HCT116 (cell line): Measurements from ENCODE around the gene THSD7A. TPM values are rescaled to one million over a fixed set of nuclear protein-coding genes. Genes with fewer than 3 reads are reported as not detected.

Source experiments
- ATAC-seq: fragments of 200-7000 bp; cut with Tn5 transposase; 2 replicates; pipeline ENCODE4 v1.9.1; 2020; ENCODE audit warnings: mild to moderate bottlenecking, moderate library complexity
- BruUV-seq: library from RNA; stranded (reverse); fragments of 400-500 nt; replicated peaks from 2 replicates; lab custom pipeline; 2021; lab: Mats Ljungman, UMichigan
- CTCF ChIA-PET: fragments of 300-600 bp; sonication (Branson Sonifier 250); formaldehyde crosslinking; loops from one replicate; lab custom pipeline; 2021; ENCODE audit warnings: antibody characterized with exemption; lab: Charles Lee
- POLR2A ChIA-PET: fragments of 300-600, 350-600 bp; sonication (Branson Sonifier 250); formaldehyde crosslinking; loops from one replicate; lab custom pipeline; 2021; ENCODE audit warnings: antibody characterized with exemption; lab: Charles Lee
- RAD21 ChIA-PET, 2 experiments: fragments of 300-600 bp; sonication (Branson Sonifier 250); formaldehyde crosslinking; loops; one replicate each; lab custom pipeline; 2023; ENCODE audit warnings: low total read pairs in 2 of 2; ENCODE audit not compliant: uncharacterized antibody in 2 of 2, unreplicated experiment in 2 of 2, low non-redundant PET in 1 of 2; lab: Charles Lee
- DNase-seq: peaks from one replicate; pipeline ENCODE4 v3.0.0-alpha.2; 2010; ENCODE audit warnings: low read depth, low spot score
- H2AFZ ChIP-seq: fragments of 200-600 bp; shearing (Covaris generic), sonication (generic); 2 replicates; pipeline ENCODE4 v1.6.1; 2017; ENCODE audit warnings: low read depth, mixed run types, mixed read lengths, antibody characterized with exemption, low read length; ENCODE audit not compliant: poor library complexity, severe bottlenecking
- H3K27ac ChIP-seq: 2 replicates; pipeline ENCODE4 v1.5.1; 2012; ENCODE audit warnings: low read depth, low read length
- H3K27me3 ChIP-seq: fragments of 200-600 bp; sonication (generic); 2 replicates; pipeline ENCODE4 v1.6.1; 2016; ENCODE audit warnings: mixed run types, low read length, mixed read lengths; ENCODE audit not compliant: insufficient read depth
- H3K36me3 ChIP-seq, 2 experiments: fragments of 200-500 bp in 1 of 2; fragments of 200-600 bp in 1 of 2; sonication (Bioruptor generic) in 1 of 2; sonication (generic) in 1 of 2; 2 replicates each; pipeline versions ENCODE4 v1.5.1 to v1.6.1; 2014 to 2016; ENCODE audit warnings: low read length in 2 of 2, inconsistent platforms in 1 of 2, mixed read lengths in 1 of 2, mixed run types in 1 of 2; ENCODE audit not compliant: insufficient read depth in 2 of 2, control insufficient read depth in 1 of 2
- H3K4me1 ChIP-seq, 2 experiments: fragments of 200-600 bp in 1 of 2; sonication (generic) in 1 of 2; 2 replicates each; pipeline versions ENCODE4 v1.5.1 to v1.6.1; 2012 to 2017; ENCODE audit warnings: low read length in 2 of 2, inconsistent platforms in 1 of 2, mild to moderate bottlenecking in 1 of 2, mixed read lengths in 1 of 2, mixed run types in 1 of 2, moderate library complexity in 1 of 2; ENCODE audit not compliant: insufficient read depth in 2 of 2, control insufficient read depth in 1 of 2
- H3K4me2 ChIP-seq: fragments of 200-600 bp; sonication (generic); 2 replicates; pipeline ENCODE4 v1.6.1; 2017; ENCODE audit warnings: mixed run types, low read length, mixed read lengths
- H3K4me3 ChIP-seq, 2 experiments: fragments of 200-600 bp in 1 of 2; sonication (generic) in 1 of 2; replicated peaks in 1 of 2; 2 replicates each; pipeline ENCODE4 v1.5.1; 2011 to 2016; ENCODE audit warnings: low read length in 2 of 2, control low read depth in 1 of 2, low read depth in 1 of 2, mild to moderate bottlenecking in 1 of 2, mixed read lengths in 1 of 2, mixed run types in 1 of 2
- H3K79me2 ChIP-seq: fragments of 200-600 bp; sonication (generic); 2 replicates; pipeline ENCODE4 v1.6.1; 2017; ENCODE audit warnings: mild to moderate bottlenecking, mixed run types, low read length, moderate library complexity, mixed read lengths; ENCODE audit not compliant: insufficient read depth
- H3K9ac ChIP-seq: fragments of 200-600 bp; sonication (generic); 2 replicates; pipeline ENCODE4 v1.6.1; 2016; ENCODE audit warnings: low read length, mixed read lengths
- H3K9me2 ChIP-seq: fragments of 200-600 bp; sonication (generic), shearing (Covaris generic); 2 replicates; pipeline ENCODE4 v1.6.1; 2017; ENCODE audit warnings: mixed run types, mild to moderate bottlenecking, moderate library complexity; ENCODE audit not compliant: insufficient read depth
- H3K9me3 ChIP-seq, 2 experiments: fragments of 200-500 bp in 1 of 2; fragments of 200-600 bp in 1 of 2; sonication (Bioruptor generic) in 1 of 2; sonication (generic) in 1 of 2; 2 replicates each; pipeline ENCODE4 v1.6.1; 2014 to 2017; ENCODE audit warnings: low read length in 2 of 2, mixed read lengths in 2 of 2, inconsistent platforms in 1 of 2, low read depth in 1 of 2, mild to moderate bottlenecking in 1 of 2, mixed run types in 1 of 2, moderate library complexity in 1 of 2; ENCODE audit not compliant: control insufficient read depth in 1 of 2, insufficient read depth in 1 of 2
- H4K20me1 ChIP-seq: fragments of 200-600 bp; sonication (generic), shearing (Covaris generic); 2 replicates; pipeline ENCODE4 v1.6.1; 2017; ENCODE audit warnings: mixed run types, mild to moderate bottlenecking, moderate library complexity; ENCODE audit not compliant: insufficient read depth
- ATF3 ChIP-seq: IDR thresholded peaks from 2 replicates; pipeline ENCODE4 v1.6.1; 2012
- CBX3 ChIP-seq: IDR thresholded peaks from 2 replicates; pipeline ENCODE4 v1.6.1; 2012; ENCODE audit warnings: low read depth
- EGR1 ChIP-seq: IDR thresholded peaks from 2 replicates; pipeline ENCODE4 v1.6.1; 2012; ENCODE audit warnings: low read depth
- ELF1 ChIP-seq: IDR thresholded peaks from 2 replicates; pipeline ENCODE4 v1.6.1; 2012; ENCODE audit warnings: low read depth, borderline replicate concordance
- EZH2 ChIP-seq: fragments of 200-600 bp; sonication (generic); IDR thresholded peaks from 2 replicates; pipeline ENCODE4 v1.6.1; 2017; ENCODE audit warnings: antibody characterized with exemption, mixed run types
- EZH2phosphoT487 ChIP-seq: fragments of 200-600 bp; IDR thresholded peaks from 2 replicates; pipeline ENCODE4 v1.6.1; 2018; ENCODE audit warnings: antibody characterized with exemption, borderline replicate concordance
- FOSL1 ChIP-seq: IDR thresholded peaks from 2 replicates; pipeline ENCODE4 v1.6.1; 2012; ENCODE audit warnings: low read depth
- JUND ChIP-seq: IDR thresholded peaks from 2 replicates; pipeline ENCODE4 v1.6.1; 2012
- RAD21 ChIP-seq: IDR thresholded peaks from 2 replicates; pipeline ENCODE4 v1.6.1; 2012; ENCODE audit warnings: low read depth, mild to moderate bottlenecking
- REST ChIP-seq: IDR thresholded peaks from 2 replicates; pipeline ENCODE4 v1.6.1; 2012; ENCODE audit warnings: low read depth
- SIN3A ChIP-seq: IDR thresholded peaks from 2 replicates; pipeline ENCODE4 v1.6.1; 2012; ENCODE audit warnings: low read depth
- SP1 ChIP-seq: IDR thresholded peaks from 2 replicates; pipeline ENCODE4 v1.6.1; 2012; ENCODE audit warnings: low read depth
- SRF ChIP-seq: IDR thresholded peaks from 2 replicates; pipeline ENCODE4 v1.6.1; 2012; ENCODE audit warnings: low read depth
- ZBTB33 ChIP-seq: IDR thresholded peaks from 2 replicates; pipeline ENCODE4 v1.6.1; 2011; ENCODE audit warnings: mild to moderate bottlenecking, low read length, moderate library complexity; ENCODE audit not compliant: insufficient replicate concordance; ENCODE audit errors: extremely low read depth
- ZNF274 ChIP-seq: fragments of 200-500 bp; sonication (Bioruptor generic); IDR thresholded peaks from 2 replicates; pipeline ENCODE4 v1.6.1; 2014; ENCODE audit warnings: mild to moderate bottlenecking, low read depth, low read length, inconsistent platforms
- intact Hi-C: fragments of 100-400 bp; cut with micrococcal nuclease; formaldehyde crosslinking; loops from 2 replicates; pipeline ENCODE4 v1.10.0; 2022
- total RNA-seq: library from RNA; stranded (reverse); gene quantifications from one replicate; pipeline ENCODE4 v1.2.1, GENCODE V29; 2021; ENCODE audit not compliant: unreplicated experiment

THSD7A gene
- total RNA-seq, 1 experiment from 2014 or later = 0.05 TPM

- Histone ChIP-seq H3K27me3 (no peaks in the 10 kb centered on the region), H3K4me3 (no peak overlapping the region), H3K4me2 (no peak overlapping the region), H3K9me3 (no peaks in the 10 kb centered on the region), H3K9ac (no peak overlapping the region), H2AFZ (no peak overlapping the region), H3K36me3 (no peaks in the 10 kb centered on the region), H3K4me1 (no peaks in the 10 kb centered on the region), H4K20me1 (no peaks in the 10 kb centered on the region), H3K27ac (no peak overlapping the region), H3K79me2 (no peaks in the 10 kb centered on the region), H3K9me2 (no peaks in the 10 kb centered on the region)
- ChIA-PET CTCF (no interaction called here), POLR2A (no interaction called here), RAD21 (no interaction called here)
- no TSS peak for BruUV-seq
- intact Hi-C loops = no loop called here
- no peak for TF ChIP-seq REST
- TF ChIP-seq EZH2phosphoT487 = no peak
- TF ChIP-seq CBX3 = no peak
- TF ChIP-seq SP1 = no peak
- TF ChIP-seq JUND = no peak
- TF ChIP-seq RAD21 = no peak
- ATAC-seq (no peak), DNase-seq (no peak)
Measured at GRCh38 chr7:11681461-11681860, 150.5 kb downstream of the THSD7A start.

GRCh38 chr7:11675163-11675562 lies 156.8 kb downstream of the THSD7A start:
- RAD21 ChIA-PET = no interaction called here
- CTCF ChIA-PET = no interaction called here
- no peak for TF ChIP-seq ELF1
- TF ChIP-seq ZNF274 = no peak
- TF ChIP-seq EZH2 = no peak
- no peak for TF ChIP-seq JUND
- TF ChIP-seq SRF = no peak
- TF ChIP-seq CBX3 = no peak
- no peak for TF ChIP-seq ATF3
- TF ChIP-seq EGR1 = no peak
- no peak for TF ChIP-seq SIN3A
- TF ChIP-seq EZH2phosphoT487 = no peak
- no peak for TF ChIP-seq RAD21
- TF ChIP-seq FOSL1 = no peak
- TF ChIP-seq ZBTB33 = no peak

More at GRCh38 chr7:11675163-11675562, 156.8 kb downstream of the THSD7A start:
- H3K4me2 ChIP-seq = no peak overlapping the region
- no peaks in the 10 kb centered on the region for H3K9me2 ChIP-seq
- no TSS peak for BruUV-seq
- no peaks in the 10 kb centered on the region for H3K27me3 ChIP-seq
- no peaks in the 10 kb centered on the region for H4K20me1 ChIP-seq
- H3K36me3 ChIP-seq = no peaks in the 10 kb centered on the region
- intact Hi-C loops = no loop called here
- POLR2A ChIA-PET = no interaction called here
- H3K9ac ChIP-seq = no peak overlapping the region
- no peak overlapping the region for H3K4me3 ChIP-seq
- H3K4me1 ChIP-seq = no peaks in the 10 kb centered on the region
- DNase-seq (no peak), ATAC-seq (no peak)
- no peak overlapping the region for H2AFZ ChIP-seq
- no peaks in the 10 kb centered on the region for H3K9me3 ChIP-seq
- H3K79me2 ChIP-seq = no peaks in the 10 kb centered on the region
- H3K27ac ChIP-seq = no peak overlapping the region
